Measurements from ENCODE around the gene ZDHHC8. TPM values are rescaled to one million over a fixed set of nuclear protein-coding genes. Genes with fewer than 3 reads are reported as not detected.
A peak's percentile ranks its signal among the peaks of the same experiment; 100 is the strongest.

The ZDHHC8 gene

DNA sequence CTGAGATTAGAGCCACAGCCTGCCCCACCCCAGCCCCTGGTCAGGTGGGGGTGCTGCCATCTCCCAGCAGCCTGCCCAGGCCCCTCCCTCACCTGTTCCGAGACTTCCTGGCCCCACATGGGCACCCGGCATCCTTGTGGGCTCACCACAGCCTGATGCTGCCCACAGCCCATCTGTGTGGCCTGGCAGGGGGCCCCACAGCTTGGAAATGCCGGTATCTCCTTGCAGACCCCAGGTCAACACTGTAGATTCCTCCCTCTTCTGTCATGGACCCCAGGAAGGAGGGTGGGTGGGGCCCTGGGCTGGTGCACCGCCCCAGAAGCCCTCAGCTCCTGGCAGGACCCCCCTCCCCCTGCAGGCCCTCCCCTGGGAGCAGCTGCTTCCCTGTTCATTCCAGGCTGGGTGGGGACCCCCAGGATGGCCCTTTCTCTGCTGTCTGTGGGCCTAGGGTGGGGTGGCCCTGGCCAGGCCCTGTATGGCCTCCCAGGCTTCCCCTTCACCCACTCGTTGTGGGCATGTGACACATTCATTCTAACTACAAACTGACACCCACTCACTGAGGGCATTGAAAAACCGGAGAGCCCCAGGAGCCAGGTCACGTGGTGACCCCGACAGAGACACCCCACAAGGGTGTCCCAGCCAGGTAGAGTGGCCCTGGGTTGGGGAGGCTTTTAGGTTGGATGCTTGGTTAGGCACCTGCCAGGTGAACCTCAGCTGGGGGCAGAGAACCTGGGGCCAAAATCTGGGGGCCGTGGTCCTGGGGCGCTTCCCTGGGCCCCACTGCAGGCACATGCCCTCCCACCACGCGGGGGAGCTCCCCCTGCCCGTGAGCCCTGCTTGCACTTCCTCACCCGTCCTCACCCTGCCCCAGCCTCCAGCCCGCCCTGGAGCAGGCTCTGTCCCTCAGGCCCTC, 63.3 kb downstream of the ZDHHC8 start:
- H3K14ac ChIP-seq (ENCODE audit: low read length in 2 of 2): peak overlapping the region in 1 of 2 experiments; percentile 41
- no peaks in the 10 kb centered on the region for H3K36me3 ChIP-seq (ENCODE audit: control insufficient read depth in 1 of 2, insufficient read depth in 2 of 2, low read depth in 1 of 2, low read length in 2 of 2)
- H2BK5ac ChIP-seq (ENCODE audit: low read depth, low read length, poor library complexity, severe bottlenecking): no peak overlapping the region
- no peak overlapping the region for H3K23ac ChIP-seq (ENCODE audit: low read length in 2 of 2)
- DNase-seq: no peak
- H3K9me3 ChIP-seq (ENCODE audit: control insufficient read depth, low read length): no peaks in the 10 kb centered on the region
- no peak overlapping the region for H3K27ac ChIP-seq (ENCODE audit: low read length, poor library complexity, severe bottlenecking)
- no peak overlapping the region for H3K4ac ChIP-seq (ENCODE audit: low read depth in 1 of 2, low read length in 2 of 2)
- H3K18ac ChIP-seq (ENCODE audit: low read depth in 1 of 2, low read length in 2 of 2): no peak overlapping the region
- H2AK5ac ChIP-seq (ENCODE audit: low read length, severe bottlenecking): no peak overlapping the region
- H4K8ac ChIP-seq (ENCODE audit: low read length): peak overlapping the region; percentile 24
- H2BK12ac ChIP-seq (ENCODE audit: low read length in 2 of 2): no peak overlapping the region
- H2BK120ac ChIP-seq (ENCODE audit: low read depth, low read length): no peak overlapping the region
- no peaks in the 10 kb centered on the region for H3K4me1 ChIP-seq (ENCODE audit: control insufficient read depth, insufficient read depth, low read depth, low read length)
- H3K27me3 ChIP-seq (ENCODE audit: control insufficient read depth in 1 of 2, insufficient read depth in 1 of 2, low read length in 2 of 2): peaks cover 34 to 57% of the 10 kb centered on the region in 2 experiments
- 66% methylated on average over 13 of the region's 15 CpGs for WGBS
- H3K4me2 ChIP-seq (ENCODE audit: low read length, poor library complexity, severe bottlenecking): no peak overlapping the region
- no peak overlapping the region for H3K9ac ChIP-seq (ENCODE audit: low read length)
- H4K91ac ChIP-seq (ENCODE audit: low read length): no peak overlapping the region
- no peak overlapping the region for H2BK15ac ChIP-seq (ENCODE audit: low read depth, poor library complexity, severe bottlenecking)
- H3K4me3 ChIP-seq (ENCODE audit: insufficient read depth in 1 of 2, low read depth in 1 of 2, low read length in 2 of 2): no peak overlapping the region
- no peaks in the 10 kb centered on the region for H3K79me1 ChIP-seq (replicated peaks; ENCODE audit: low read length, poor library complexity, severe bottlenecking)
- no peak overlapping the region for H2AFZ ChIP-seq (ENCODE audit: low read depth, low read length)

DNA sequence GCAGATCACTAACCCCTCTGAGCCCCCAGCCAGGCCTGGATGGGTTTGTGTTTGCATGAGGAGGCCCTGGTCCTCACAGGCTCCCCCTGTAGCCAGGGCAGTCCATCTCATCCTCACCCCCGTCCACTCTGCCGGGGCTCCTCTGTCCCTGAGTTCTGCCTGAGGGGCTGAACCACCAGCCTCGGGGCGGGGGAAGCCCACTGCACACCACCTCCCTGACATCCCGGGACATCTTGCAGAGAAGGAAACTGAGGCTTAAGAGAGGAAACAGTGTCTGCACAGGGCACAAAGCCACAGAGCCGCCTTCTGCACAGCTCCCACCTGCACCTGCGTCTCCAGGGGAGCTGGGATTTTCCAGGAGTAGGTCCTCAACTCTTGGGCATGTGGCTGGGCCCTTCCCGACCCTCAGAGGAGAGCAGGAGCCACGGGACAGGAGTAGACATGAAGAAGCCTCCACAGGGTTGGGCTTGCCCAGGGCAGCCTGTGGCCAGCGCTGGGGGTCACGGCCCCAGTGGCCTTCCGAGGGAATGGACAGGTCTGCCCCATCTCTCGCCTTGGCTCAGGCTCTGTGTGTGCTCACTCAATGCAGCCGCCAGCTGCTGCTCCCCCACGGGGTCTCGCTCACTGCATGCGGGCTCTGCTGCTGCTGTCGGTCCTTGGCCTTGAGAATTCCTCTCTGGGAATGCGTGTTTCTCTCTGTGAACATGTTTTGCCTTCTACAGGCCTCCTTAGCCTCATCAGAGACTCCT, 64.7 kb downstream of the ZDHHC8 start:
- WGBS: 85% methylated on average over 19 of the region's 19 CpGs
- H3K4me3 ChIP-seq (ENCODE audit: insufficient read depth in 1 of 2, low read depth in 1 of 2, low read length in 2 of 2): no peak overlapping the region

More for the DNA sequence above, 64.7 kb downstream of the ZDHHC8 start:
- H3K9ac ChIP-seq (ENCODE audit: low read length): no peak overlapping the region
- H3K27ac ChIP-seq (ENCODE audit: low read length, poor library complexity, severe bottlenecking): no peak overlapping the region
- no peak overlapping the region for H2AK5ac ChIP-seq (ENCODE audit: low read length, severe bottlenecking)
- no peak overlapping the region for H2BK15ac ChIP-seq (ENCODE audit: low read depth, poor library complexity, severe bottlenecking)
- H3K4me2 ChIP-seq (ENCODE audit: low read length, poor library complexity, severe bottlenecking): no peak overlapping the region
- H3K18ac ChIP-seq (ENCODE audit: low read depth in 1 of 2, low read length in 2 of 2): no peak overlapping the region
- no peak for DNase-seq
- no peaks in the 10 kb centered on the region for H3K36me3 ChIP-seq (ENCODE audit: control insufficient read depth in 1 of 2, insufficient read depth in 2 of 2, low read depth in 1 of 2, low read length in 2 of 2)
- H3K4ac ChIP-seq (ENCODE audit: low read depth in 1 of 2, low read length in 2 of 2): no peak overlapping the region
- no peak overlapping the region for H3K14ac ChIP-seq (ENCODE audit: low read length in 2 of 2)
- H3K27me3 ChIP-seq (ENCODE audit: control insufficient read depth in 1 of 2, insufficient read depth in 1 of 2, low read length in 2 of 2): peaks cover 34 to 56% of the 10 kb centered on the region in 2 experiments
- no peak overlapping the region for H2BK5ac ChIP-seq (ENCODE audit: low read depth, low read length, poor library complexity, severe bottlenecking)
- H4K8ac ChIP-seq (ENCODE audit: low read length): no peak overlapping the region
- H2BK12ac ChIP-seq (ENCODE audit: low read length in 2 of 2): no peak overlapping the region
- H3K23ac ChIP-seq (ENCODE audit: low read length in 2 of 2): no peak overlapping the region
- H4K91ac ChIP-seq (ENCODE audit: low read length): no peak overlapping the region
- no peaks in the 10 kb centered on the region for H3K79me1 ChIP-seq (replicated peaks; ENCODE audit: low read length, poor library complexity, severe bottlenecking)
- no peak overlapping the region for H2AFZ ChIP-seq (ENCODE audit: low read depth, low read length)
- H2BK120ac ChIP-seq (ENCODE audit: low read depth, low read length): no peak overlapping the region
- no peaks in the 10 kb centered on the region for H3K9me3 ChIP-seq (ENCODE audit: control insufficient read depth, low read length)
- peaks cover 2% of the 10 kb centered on the region for H3K4me1 ChIP-seq (ENCODE audit: control insufficient read depth, insufficient read depth, low read depth, low read length)

Small RNAs within 50 kb of the gene (small RNA-seq; reads per million reads assigned to genes)
- gene MIR6816 (ENCODE audit: low read depth) (not detected), gene RF00599 (ENCODE audit: low read depth) (not detected)
